ENCODE data around the gene NTRK2.

DNA sequence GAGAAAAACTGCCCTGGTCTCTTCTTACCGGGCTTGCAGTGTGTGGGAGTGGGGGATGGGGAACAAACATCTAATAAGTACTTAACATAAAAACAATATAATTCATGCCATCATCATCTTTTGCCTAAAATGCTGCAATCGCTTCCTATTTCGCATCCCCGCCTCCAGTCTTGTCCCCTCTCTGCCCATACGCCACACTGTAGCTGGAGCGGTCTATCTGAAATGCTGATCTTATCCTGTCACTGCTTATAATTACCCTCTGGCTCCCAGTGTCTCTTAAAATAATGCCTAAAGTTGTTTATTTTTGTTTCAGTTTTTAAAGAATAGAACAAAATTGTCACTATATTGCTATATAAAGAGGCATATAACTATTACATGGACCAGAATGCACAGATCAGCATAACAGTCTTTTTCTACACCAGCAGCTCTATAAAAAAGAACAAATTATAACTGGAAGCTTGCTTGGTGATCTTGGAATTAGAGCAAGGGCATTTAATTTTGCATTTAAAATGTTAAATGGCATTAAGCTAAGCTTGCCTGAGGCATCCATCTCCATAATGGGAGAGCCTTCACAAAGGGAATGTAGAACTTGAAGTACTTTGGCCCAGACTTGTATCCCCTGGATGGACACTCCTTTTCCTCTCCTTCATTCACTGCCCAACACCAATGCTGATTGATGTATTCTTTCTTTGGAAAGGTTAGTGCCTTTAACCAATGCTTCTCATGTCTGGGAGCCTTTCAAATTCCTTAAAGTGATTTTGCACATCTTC is 12.2 kb downstream of the NTRK2 start:
- TF ChIP-seq, protein P1, sequence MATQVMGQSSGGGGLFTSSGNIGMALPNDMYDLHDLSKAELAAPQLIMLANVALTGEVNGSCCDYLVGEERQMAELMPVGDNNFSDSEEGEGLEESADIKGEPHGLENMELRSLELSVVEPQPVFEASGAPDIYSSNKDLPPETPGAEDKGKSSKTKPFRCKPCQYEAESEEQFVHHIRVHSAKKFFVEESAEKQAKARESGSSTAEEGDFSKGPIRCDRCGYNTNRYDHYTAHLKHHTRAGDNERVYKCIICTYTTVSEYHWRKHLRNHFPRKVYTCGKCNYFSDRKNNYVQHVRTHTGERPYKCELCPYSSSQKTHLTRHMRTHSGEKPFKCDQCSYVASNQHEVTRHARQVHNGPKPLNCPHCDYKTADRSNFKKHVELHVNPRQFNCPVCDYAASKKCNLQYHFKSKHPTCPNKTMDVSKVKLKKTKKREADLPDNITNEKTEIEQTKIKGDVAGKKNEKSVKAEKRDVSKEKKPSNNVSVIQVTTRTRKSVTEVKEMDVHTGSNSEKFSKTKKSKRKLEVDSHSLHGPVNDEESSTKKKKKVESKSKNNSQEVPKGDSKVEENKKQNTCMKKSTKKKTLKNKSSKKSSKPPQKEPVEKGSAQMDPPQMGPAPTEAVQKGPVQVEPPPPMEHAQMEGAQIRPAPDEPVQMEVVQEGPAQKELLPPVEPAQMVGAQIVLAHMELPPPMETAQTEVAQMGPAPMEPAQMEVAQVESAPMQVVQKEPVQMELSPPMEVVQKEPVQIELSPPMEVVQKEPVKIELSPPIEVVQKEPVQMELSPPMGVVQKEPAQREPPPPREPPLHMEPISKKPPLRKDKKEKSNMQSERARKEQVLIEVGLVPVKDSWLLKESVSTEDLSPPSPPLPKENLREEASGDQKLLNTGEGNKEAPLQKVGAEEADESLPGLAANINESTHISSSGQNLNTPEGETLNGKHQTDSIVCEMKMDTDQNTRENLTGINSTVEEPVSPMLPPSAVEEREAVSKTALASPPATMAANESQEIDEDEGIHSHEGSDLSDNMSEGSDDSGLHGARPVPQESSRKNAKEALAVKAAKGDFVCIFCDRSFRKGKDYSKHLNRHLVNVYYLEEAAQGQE (IDR thresholded peaks at IDR 0.05; ENCODE audit: low read depth): no peak
- TF ChIP-seq CBX3 (IDR thresholded peaks at IDR 0.05; ENCODE audit: low read depth) (no peak), POLR2A (IDR thresholded peaks at IDR 0.05; ENCODE audit: borderline replicate concordance, extremely low read depth, insufficient read depth, insufficient read length) (no peak), POLR2AphosphoS5 (IDR thresholded peaks at IDR 0.05; ENCODE audit: low read depth, low read length) (no peak), YY1 (IDR thresholded peaks at IDR 0.05; ENCODE audit: extremely low read depth, insufficient replicate concordance, low read depth, low read length) (no peak), ZNF274 (IDR thresholded peaks at IDR 0.05; ENCODE audit: low read depth, low read length) (no peak), CEBPB (IDR thresholded peaks at IDR 0.05; ENCODE audit: low read depth) (no peak), FOSL1 (IDR thresholded peaks at IDR 0.05; ENCODE audit: low read depth) (no peak)
- TF ChIP-seq, protein P2, sequence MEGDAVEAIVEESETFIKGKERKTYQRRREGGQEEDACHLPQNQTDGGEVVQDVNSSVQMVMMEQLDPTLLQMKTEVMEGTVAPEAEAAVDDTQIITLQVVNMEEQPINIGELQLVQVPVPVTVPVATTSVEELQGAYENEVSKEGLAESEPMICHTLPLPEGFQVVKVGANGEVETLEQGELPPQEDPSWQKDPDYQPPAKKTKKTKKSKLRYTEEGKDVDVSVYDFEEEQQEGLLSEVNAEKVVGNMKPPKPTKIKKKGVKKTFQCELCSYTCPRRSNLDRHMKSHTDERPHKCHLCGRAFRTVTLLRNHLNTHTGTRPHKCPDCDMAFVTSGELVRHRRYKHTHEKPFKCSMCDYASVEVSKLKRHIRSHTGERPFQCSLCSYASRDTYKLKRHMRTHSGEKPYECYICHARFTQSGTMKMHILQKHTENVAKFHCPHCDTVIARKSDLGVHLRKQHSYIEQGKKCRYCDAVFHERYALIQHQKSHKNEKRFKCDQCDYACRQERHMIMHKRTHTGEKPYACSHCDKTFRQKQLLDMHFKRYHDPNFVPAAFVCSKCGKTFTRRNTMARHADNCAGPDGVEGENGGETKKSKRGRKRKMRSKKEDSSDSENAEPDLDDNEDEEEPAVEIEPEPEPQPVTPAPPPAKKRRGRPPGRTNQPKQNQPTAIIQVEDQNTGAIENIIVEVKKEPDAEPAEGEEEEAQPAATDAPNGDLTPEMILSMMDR (IDR thresholded peaks at IDR 0.05 in 2 of 3, conservative IDR thresholded peaks at IDR 0.05 in 1 of 3; ENCODE audit: borderline replicate concordance in 1 of 3, insufficient read depth in 1 of 3, low read depth in 2 of 3, low read length in 2 of 3): no peak
- TF ChIP-seq, protein P3, sequence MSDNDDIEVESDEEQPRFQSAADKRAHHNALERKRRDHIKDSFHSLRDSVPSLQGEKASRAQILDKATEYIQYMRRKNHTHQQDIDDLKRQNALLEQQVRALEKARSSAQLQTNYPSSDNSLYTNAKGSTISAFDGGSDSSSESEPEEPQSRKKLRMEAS (IDR thresholded peaks at IDR 0.05): no peak
- TF ChIP-seq, protein P4, sequence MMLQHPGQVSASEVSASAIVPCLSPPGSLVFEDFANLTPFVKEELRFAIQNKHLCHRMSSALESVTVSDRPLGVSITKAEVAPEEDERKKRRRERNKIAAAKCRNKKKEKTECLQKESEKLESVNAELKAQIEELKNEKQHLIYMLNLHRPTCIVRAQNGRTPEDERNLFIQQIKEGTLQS (IDR thresholded peaks at IDR 0.05): no peak

Data from HCT116 (cell line).